Measurements from ENCODE around the gene ADCY2. TPM values are rescaled to one million over a fixed set of nuclear protein-coding genes. Genes with fewer than 3 reads are reported as not detected.

Gene ADCY2
- total RNA-seq, 1 experiment from 2014 or later, result not detected

GRCh38 chr5:7393921-7394799 is 1.8 kb upstream of the ADCY2 start:
- DNase-seq (ENCODE audit: low read depth), result no peak
- in situ Hi-C loops (cut with HindIII; ENCODE audit: low pct_unique_long_range_greater_than_20kb, low sequenced_read_pairs), result no loop called here

DNA sequence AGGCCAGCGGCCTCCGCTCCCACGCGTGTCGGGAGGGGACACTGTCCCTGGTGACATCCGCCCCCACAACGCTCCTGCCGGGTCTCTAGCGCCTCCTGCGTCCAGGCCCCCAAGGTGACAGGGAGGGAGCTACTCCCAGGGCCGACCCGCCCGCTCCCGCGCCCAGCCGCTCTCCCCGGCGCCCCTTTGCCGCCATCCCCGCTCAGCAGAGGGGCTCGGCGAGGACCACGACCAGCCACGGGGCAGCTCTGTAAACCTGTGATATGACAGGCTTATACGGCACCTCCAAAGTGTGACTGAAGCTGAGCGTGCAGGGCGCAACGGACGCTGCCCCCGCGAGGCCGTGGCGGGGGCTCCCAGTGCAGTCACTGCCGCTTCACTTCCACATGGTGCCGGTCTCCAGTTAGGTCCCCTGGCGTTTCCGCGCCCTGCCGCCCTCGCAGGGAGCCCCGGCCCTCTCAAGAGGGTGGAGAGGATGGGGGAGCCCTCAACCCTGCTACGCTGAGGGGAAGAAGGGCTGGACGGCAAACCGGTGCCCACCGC is 978 bp upstream of the ADCY2 start:
- DNase-seq (ENCODE audit: low read depth), result no peak
- in situ Hi-C loops (cut with HindIII; ENCODE audit: low pct_unique_long_range_greater_than_20kb, low sequenced_read_pairs), result no loop called here

DNA sequence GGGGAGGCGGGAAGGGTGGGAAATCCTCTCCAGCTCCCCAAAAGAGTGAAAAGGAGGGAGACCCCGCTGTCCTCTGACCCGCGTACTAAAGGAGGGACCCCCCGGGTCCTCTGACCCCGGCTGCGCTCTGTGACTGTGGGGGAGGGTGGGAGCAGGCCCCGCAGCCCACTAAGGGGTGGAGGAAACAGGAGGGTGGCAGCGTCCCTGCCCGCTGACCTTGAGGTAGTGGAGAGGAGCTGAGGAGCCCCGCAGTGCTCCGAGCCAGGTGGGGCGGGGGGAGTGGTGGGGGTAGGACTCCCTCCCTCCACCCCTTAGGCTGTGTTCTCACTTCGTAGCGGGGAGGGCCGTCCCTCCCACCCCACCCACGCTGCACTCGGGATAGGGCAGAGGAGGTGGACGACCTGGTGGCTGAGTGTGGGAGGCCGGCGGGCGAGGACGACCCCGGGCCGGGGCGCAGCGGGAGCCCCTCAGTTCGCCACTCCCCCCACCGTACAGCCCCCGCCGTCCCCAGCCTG is 449 bp upstream of the ADCY2 start:
- DNase-seq (ENCODE audit: low read depth), result no peak
- in situ Hi-C loops (cut with HindIII; ENCODE audit: low pct_unique_long_range_greater_than_20kb, low sequenced_read_pairs), result no loop called here

- DNase-seq (ENCODE audit: low read depth), result peak; percentile 7
- in situ Hi-C loops (cut with HindIII; ENCODE audit: low pct_unique_long_range_greater_than_20kb, low sequenced_read_pairs), result no loop called here
These were observed 946 bp downstream of the ADCY2 start for GRCh38 chr5:7396713-7397454.

DNA sequence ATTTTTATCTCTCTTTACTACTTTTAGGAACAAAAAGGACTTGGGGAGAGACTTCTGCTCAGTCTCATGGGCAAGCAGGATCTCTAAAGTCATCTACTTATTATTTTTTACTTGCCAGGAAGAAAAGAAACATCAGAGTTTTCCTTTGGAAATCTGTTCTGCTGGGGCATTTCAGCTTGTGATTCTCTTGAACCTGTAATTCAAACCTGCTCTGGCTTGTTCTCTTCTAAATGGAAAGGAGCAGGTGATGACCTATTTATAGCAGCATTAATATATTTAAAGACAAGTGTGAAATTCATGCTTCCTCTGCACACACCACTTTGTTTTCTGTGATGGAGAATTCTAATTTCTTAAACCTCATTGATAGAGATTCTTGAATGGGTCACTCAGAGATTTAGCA is 2.0 kb downstream of the ADCY2 start:
- in situ Hi-C loops (cut with HindIII; ENCODE audit: low pct_unique_long_range_greater_than_20kb, low sequenced_read_pairs), result no loop called here
- DNase-seq (ENCODE audit: low read depth), result no peak

DNA sequence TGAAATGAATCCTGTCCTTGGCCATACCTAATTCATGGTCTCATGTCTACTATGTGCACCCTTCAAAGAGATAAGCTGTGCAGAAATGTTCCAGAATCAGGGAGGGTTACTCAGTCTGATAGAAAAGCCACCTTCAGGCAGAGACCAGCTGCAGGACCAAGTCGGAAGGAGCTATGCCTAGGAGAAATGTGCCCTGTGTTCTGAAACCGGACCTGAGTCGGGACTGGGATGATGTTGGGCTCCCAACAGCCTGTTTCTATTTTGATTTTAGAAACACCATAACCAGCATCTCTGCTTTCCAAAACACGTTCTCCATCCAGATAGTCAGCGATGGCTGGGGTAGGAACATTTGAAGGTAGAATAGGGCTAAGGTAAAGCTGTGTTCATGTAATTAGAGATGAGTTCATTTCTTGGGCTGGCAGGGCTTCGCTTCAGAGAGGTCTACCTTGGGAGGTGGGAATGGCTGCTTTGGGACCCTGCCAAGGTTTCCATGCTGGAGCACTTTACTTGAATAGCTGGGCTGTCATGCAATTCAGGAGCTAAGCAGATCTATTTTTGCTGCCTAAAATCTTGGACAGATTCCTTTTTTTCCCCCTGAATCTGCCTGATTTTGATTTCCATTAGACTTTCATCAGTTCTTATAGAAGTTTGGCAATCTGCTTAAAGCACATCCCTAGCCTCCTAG is 2.8 kb downstream of the ADCY2 start:
- in situ Hi-C loops (cut with HindIII; ENCODE audit: low pct_unique_long_range_greater_than_20kb, low sequenced_read_pairs), result no loop called here
- DNase-seq (ENCODE audit: low read depth), result no peak

GRCh38 chr5:7405277-7405676 is 9.3 kb downstream of the ADCY2 start:
- no peak for DNase-seq (ENCODE audit: low read depth)
- in situ Hi-C loops (cut with HindIII; ENCODE audit: low pct_unique_long_range_greater_than_20kb, low sequenced_read_pairs), result no loop called here

- in situ Hi-C loops (cut with HindIII; ENCODE audit: low pct_unique_long_range_greater_than_20kb, low sequenced_read_pairs), result no loop called here
- DNase-seq (ENCODE audit: low read depth), result no peak
These were observed 15.1 kb downstream of the ADCY2 start for GRCh38 chr5:7410936-7411511.

DNA sequence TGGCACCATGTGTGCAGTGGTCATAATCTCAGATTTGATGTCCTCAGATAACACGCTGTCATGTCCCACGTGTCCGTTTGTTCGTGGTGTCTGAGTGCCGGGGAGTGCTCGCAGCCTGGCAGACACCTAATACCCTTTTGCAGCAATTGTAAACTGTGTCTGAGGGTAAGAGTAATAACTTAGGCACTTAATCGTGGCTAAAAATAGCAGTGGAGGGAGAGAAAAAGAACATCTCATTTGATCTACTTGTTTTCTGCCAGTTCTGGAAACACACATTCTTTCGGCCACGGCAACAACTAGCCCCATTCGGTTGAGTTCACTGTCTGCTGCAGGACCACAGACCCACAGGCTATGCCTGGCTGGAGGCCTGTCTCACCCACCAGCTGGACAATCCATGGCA is 16.5 kb downstream of the ADCY2 start:
- no peak for DNase-seq (ENCODE audit: low read depth)
- in situ Hi-C loops (cut with HindIII; ENCODE audit: low pct_unique_long_range_greater_than_20kb, low sequenced_read_pairs), result no loop called here

GRCh38 chr5:7415123-7415522 is 19.2 kb downstream of the ADCY2 start:
- DNase-seq (ENCODE audit: low read depth), result no peak
- in situ Hi-C loops (cut with HindIII; ENCODE audit: low pct_unique_long_range_greater_than_20kb, low sequenced_read_pairs), result no loop called here

DNA sequence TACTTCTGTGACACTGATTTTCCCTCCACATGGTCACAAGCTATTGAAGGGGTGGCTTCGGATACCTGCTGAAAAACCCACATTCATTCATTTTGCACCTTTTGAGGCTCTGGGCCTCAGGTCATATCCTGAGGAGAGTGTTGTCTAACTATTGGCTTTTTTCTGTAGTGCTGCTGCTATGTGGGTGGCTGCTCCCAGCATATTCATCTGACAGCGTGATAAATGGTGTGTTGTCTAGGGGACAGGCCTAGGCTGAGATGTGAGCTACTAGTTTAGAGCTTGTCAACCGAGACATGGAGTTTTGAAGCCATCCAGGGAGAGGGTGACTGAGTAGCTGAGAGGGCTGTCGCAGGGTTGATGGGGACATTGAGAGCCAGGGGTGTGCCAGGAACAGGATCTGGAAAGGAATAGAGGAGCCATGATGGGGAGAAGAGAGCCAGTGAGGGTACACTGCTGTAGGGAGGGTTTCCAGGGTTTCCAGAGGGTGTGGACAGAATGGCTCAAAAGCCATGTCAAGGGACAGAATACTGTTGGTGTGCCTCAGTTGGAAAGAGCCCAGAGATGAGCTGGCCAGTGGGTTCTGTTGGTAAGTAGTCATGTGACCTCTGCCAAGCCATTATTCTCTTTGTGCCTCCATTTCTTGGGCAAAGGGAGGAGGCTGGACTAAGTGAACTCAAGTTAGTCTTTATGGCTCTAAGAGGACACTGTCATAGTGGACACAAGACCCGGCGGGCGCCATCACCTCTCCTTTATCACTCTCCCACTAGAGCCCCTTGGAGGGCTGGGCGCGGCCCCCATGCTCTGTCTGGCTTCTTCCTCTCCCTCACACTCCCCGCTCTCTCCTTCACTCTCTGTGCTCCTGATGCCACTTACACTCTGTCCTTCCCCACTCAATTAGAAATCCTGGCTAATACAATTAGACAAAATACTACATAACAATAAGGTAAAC is 19.9 kb downstream of the ADCY2 start:
- in situ Hi-C loops (cut with HindIII; ENCODE audit: low pct_unique_long_range_greater_than_20kb, low sequenced_read_pairs), result no loop called here
- no peak for DNase-seq (ENCODE audit: low read depth)

GRCh38 chr5:7418276-7418675 is 22.3 kb downstream of the ADCY2 start:
- DNase-seq (ENCODE audit: low read depth), result no peak
- in situ Hi-C loops (cut with HindIII; ENCODE audit: low pct_unique_long_range_greater_than_20kb, low sequenced_read_pairs), result no loop called here

DNA sequence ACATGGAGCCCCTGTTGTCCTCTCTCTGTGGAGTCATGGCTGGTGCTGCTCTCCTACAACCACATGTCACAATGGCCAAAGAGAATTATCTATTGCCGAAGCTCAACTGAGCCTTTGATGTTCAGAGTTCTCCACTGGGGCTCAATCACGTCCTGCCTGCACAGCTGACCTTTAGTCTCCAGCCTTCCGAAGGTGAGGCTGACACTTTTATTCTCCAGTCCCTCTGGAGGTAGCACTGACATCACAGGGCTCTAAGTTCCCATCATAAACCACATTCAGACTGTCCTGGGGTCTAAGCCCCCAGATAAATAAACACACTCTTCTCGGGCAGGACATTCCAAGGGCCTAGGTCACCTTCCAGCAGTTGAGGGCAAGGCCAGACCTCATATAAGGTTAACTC is 23.4 kb downstream of the ADCY2 start:
- no peak for DNase-seq (ENCODE audit: low read depth)
- in situ Hi-C loops (cut with HindIII; ENCODE audit: low pct_unique_long_range_greater_than_20kb, low sequenced_read_pairs), result no loop called here

DNA sequence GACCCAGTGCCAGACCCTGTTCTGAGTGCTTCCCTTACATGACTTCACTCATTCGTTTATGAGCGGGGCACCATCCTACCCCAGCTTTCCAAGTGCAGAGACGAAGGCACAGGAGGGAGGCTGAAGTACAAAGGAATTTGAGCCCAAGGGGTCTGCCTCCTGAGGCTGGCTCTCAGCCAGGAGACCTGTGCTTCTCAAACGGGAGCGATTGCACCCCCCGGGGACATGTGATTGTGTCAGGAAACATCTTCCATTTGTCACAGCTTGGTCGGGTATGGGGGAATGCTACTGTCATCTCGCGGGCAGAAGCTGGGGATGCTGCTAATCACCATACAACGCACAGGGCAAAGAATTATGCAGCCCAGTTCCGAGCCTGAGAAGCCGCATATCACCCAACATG is 23.9 kb downstream of the ADCY2 start:
- in situ Hi-C loops (cut with HindIII; ENCODE audit: low pct_unique_long_range_greater_than_20kb, low sequenced_read_pairs), result no loop called here
- no peak for DNase-seq (ENCODE audit: low read depth)

- in situ Hi-C loops (cut with HindIII; ENCODE audit: low pct_unique_long_range_greater_than_20kb, low sequenced_read_pairs), result no loop called here
- no peak for DNase-seq (ENCODE audit: low read depth)
These were observed 24.8 kb downstream of the ADCY2 start for GRCh38 chr5:7420510-7421280.

GRCh38 chr5:7422316-7423106 is 26.6 kb downstream of the ADCY2 start:
- in situ Hi-C loops (cut with HindIII; ENCODE audit: low pct_unique_long_range_greater_than_20kb, low sequenced_read_pairs), result no loop called here
- DNase-seq (ENCODE audit: low read depth), result no peak

All from Caki2 (cell line).